Peyer's patch (tissue), 4 donors: ENCODE measurements around the gene AGR2. TPM values are rescaled to one million over a fixed set of nuclear protein-coding genes. Genes with fewer than 3 reads are reported as not detected.
"Not testable (repeated sequence)": the region's sequence is repeated elsewhere in the genome, so short reads cannot be mapped to it uniquely, and the experiment has no call there.

ENCODE experiments used
- DNase-seq, 3 donors: peaks; one replicate each; pipeline ENCODE4 v3.0.0-alpha.2; 2017 to 2019
- H3K27ac ChIP-seq, 4 donors: fragments of 200-600 bp; sonication (generic); one replicate each; pipeline ENCODE4 v1.5.1; 2016 to 2019
- H3K27me3 ChIP-seq, 2 donors: fragments of 200-600 bp; sonication (generic); one replicate each; pipeline ENCODE4 v1.5.1; 2019
- H3K36me3 ChIP-seq, 3 donors: fragments of 200-600 bp; sonication (generic); one replicate each; pipeline ENCODE4 v1.5.1; 2016 to 2019
- H3K4me1 ChIP-seq, 4 donors: fragments of 200-600 bp; sonication (generic); one replicate each; pipeline ENCODE4 v1.5.1; 2016 to 2019
- H3K4me3 ChIP-seq, 4 donors: fragments of 200-600 bp; sonication (generic); 1 replicate in 3 of 4; 2 replicates in 1 of 4; pipeline ENCODE4 v1.5.1; 2016 to 2019; ENCODE audit warnings: mild to moderate bottlenecking in 1 of 4
- H3K9me3 ChIP-seq, 4 donors: fragments of 200-600 bp; sonication (generic); one replicate each; pipeline ENCODE4 v1.5.1; 2016 to 2019; ENCODE audit warnings: mild to moderate bottlenecking in 1 of 4
- POLR2A ChIP-seq, 2 donors: fragments of 450-650 bp; IDR thresholded peaks; one replicate each; pipeline ENCODE4 v1.5.1; 2017; ENCODE audit warnings: antibody characterized with exemption in 2 of 2, mild to moderate bottlenecking in 2 of 2, moderate library complexity in 2 of 2
- total RNA-seq, 4 donors: library from RNA; depleted of rRNA; stranded (reverse); fragments of >200 nt; gene quantifications; one replicate each; pipeline ENCODE4 v1.1.0, GENCODE V29; 2016
- TF ChIP-seq, protein P1 (sequence below), 6 experiments: fragments of 450-650 bp in 4 of 6; fragments of 200-600 bp in 2 of 6; sonication (generic) in 1 of 6; IDR thresholded peaks; one replicate each; pipeline ENCODE4 v1.5.1; 2017 to 2019; ENCODE audit warnings: antibody characterized with exemption in 6 of 6, mild to moderate bottlenecking in 3 of 6, moderate library complexity in 1 of 6

The AGR2 gene
- total RNA-seq, 4 donors from 2014 or later: 49.5 to 282 (median 252) TPM

DNA sequence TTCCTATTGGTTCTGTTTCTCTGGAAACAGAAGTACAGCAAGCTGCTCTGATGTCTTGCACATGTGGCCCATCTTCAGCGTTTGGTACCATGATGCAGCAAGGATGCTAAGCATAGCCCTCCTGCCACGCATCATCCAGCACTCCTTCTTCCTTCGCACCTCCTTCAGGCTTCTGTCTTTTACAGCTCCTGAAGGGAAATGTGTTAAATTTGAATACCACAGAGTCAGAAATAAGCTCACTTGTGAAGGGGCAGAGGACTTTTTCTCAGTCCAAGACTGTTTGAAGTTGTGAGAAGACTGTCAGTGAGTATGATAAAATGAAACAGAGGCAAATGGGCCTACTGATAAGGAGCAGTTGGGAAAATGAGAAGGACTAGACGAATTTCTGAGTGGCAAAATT lies 30.5 kb downstream of the AGR2 start:
- Histone ChIP-seq H3K27me3 (no peaks in the 10 kb centered on the region), H3K9me3 (no peaks in the 10 kb centered on the region), H3K4me3 (no peak overlapping the region), H3K4me1 (no peaks in the 10 kb centered on the region), H3K27ac (no peak overlapping the region), H3K36me3 (no peaks in the 10 kb centered on the region)
- DNase-seq: no peak
- TF ChIP-seq, protein P1, sequence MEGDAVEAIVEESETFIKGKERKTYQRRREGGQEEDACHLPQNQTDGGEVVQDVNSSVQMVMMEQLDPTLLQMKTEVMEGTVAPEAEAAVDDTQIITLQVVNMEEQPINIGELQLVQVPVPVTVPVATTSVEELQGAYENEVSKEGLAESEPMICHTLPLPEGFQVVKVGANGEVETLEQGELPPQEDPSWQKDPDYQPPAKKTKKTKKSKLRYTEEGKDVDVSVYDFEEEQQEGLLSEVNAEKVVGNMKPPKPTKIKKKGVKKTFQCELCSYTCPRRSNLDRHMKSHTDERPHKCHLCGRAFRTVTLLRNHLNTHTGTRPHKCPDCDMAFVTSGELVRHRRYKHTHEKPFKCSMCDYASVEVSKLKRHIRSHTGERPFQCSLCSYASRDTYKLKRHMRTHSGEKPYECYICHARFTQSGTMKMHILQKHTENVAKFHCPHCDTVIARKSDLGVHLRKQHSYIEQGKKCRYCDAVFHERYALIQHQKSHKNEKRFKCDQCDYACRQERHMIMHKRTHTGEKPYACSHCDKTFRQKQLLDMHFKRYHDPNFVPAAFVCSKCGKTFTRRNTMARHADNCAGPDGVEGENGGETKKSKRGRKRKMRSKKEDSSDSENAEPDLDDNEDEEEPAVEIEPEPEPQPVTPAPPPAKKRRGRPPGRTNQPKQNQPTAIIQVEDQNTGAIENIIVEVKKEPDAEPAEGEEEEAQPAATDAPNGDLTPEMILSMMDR (IDR thresholded peaks at IDR 0.05): no peak
- TF ChIP-seq POLR2A (IDR thresholded peaks at IDR 0.05): no peak

DNA sequence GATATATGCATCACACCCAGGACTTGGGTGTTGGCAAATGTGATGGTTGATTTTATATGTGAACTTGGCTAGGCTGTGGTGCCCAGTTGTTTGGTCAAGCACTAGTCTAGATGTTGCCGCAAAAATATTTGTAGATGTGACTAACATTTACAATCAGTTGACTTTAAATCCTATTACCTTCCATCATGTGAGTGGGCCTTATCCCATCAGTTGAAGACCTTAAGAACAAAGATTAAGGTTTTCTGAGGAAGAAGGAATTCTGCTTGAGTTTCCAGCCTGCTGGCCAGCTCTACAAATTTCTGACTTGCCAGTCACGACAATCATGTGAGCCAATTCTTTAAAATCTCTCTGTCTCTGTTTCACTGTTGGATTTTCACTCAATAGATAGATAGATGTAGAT lies 30.9 kb downstream of the AGR2 start:
- TF ChIP-seq, protein P1 (IDR thresholded peaks at IDR 0.05): no peak
- TF ChIP-seq POLR2A (IDR thresholded peaks at IDR 0.05): no peak
- Histone ChIP-seq H3K4me1 (no peaks in the 10 kb centered on the region), H3K27me3 (no peaks in the 10 kb centered on the region), H3K9me3 (no peaks in the 10 kb centered on the region), H3K4me3 (no peak overlapping the region), H3K36me3 (no peaks in the 10 kb centered on the region), H3K27ac (no peak overlapping the region)
- no peak for DNase-seq

DNA sequence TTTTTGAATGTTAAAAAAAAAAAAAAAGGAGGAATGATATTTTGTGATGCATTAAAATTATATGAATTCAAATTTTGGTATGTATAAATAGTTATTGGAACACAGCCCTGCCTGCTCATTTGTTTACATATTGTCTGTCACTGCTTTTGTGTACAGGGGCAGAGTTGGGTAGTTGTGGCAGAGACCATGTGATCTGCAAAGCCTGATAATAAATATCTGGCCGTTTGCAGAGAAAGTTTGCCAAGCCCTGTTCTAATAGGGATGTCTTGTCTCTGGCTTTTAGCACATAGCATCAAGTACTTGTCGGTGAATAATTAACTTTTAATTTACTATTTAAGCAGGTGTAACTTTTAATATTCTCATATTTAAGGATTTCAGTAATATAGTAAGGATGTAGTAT lies 31.5 kb downstream of the AGR2 start:
- Histone ChIP-seq H3K4me1 (no peaks in the 10 kb centered on the region), H3K27ac (no peak overlapping the region), H3K4me3 (no peak overlapping the region), H3K9me3 (no peaks in the 10 kb centered on the region), H3K27me3 (no peaks in the 10 kb centered on the region), H3K36me3 (no peaks in the 10 kb centered on the region)
- TF ChIP-seq, protein P1 (IDR thresholded peaks at IDR 0.05): no peak
- no peak for TF ChIP-seq POLR2A (IDR thresholded peaks at IDR 0.05)
- DNase-seq: no peak

DNA sequence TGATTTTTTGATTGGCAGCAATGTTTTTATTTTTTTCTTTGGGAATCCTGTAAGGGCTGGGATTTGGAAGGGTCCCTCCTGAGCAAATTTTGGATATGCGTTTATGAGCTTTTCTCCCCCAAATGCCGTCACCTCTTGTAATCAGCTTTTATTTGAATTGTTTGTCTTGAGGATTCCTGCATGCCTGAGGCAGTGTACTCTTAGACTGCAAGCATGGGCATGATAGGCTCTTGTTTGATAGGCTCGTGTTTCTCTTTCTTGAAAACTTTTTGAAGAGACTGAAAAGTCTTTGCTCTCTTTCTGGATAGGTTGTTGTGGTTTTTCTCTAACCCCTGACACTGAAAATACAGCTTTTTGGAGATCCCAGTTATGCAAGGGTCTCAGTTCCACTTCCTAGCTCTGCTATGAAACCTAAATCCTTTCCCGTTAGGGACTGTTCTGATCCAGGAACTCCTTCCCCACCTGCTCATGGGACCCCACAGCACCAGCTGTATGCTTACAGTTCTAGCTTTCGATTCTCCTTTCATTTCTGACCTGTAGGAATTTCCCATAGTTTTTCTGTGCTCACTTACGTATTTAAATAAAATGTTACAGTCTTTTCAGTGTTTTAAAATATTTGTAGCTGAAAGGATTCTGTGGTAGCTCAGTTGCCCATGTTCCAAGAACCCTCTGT lies 34.0 kb downstream of the AGR2 start:
- no peaks in the 10 kb centered on the region for H3K27me3 ChIP-seq
- TF ChIP-seq, protein P1 (IDR thresholded peaks at IDR 0.05): no peak
- no peak for TF ChIP-seq POLR2A (IDR thresholded peaks at IDR 0.05)
- H3K36me3 ChIP-seq: no peaks in the 10 kb centered on the region
- H3K27ac ChIP-seq: no peak overlapping the region
- no peaks in the 10 kb centered on the region for H3K4me1 ChIP-seq
- H3K4me3 ChIP-seq: no peak overlapping the region
- no peak for DNase-seq
- no peaks in the 10 kb centered on the region for H3K9me3 ChIP-seq

DNA sequence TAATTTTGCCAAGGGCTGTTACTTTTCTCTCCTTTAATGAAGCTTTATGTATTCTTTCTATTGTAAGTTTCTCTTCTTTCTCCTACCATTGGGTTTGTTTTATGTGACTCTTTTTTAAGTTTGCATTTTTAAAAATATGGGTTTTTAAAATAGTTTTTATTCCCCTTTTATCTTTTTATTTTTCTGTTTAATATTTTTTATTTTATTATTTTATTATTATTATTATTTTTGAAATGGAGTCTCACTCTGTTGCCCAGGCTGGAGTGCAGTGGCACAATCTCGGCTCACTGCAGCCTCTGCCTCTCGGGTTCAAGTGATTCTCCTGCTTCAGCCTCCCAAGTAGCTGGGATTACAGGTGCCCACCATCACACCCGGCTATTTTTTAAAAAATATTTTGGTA lies 34.8 kb downstream of the AGR2 start:
- not testable (repeated sequence) for H3K36me3 ChIP-seq, H3K9me3 ChIP-seq, DNase-seq, H3K27me3 ChIP-seq, H3K4me1 ChIP-seq, H3K27ac ChIP-seq, H3K4me3 ChIP-seq

DNA sequence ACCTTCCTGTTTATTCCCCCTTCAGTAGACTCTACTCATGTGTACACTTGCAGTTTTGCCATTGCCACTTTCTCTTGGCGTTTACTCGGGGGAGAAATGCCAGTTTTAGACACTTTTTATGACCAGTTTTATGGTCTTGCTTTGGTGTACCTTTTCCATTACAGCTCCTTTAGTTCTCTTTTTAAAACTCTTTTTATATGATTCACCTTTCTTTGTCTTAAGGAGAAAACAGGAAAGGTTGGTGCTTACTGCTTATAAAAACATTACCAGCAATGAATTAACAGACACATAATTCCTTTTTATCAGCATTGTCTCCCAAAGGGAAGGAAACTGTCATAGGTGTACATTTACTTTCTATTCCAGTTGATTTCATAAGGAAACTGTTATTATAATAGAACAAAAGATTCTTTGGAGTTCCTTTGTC lies 39.4 kb downstream of the AGR2 start:
- TF ChIP-seq POLR2A (IDR thresholded peaks at IDR 0.05): no peak
- TF ChIP-seq, protein P1 (IDR thresholded peaks at IDR 0.05): no peak
- H3K9me3 ChIP-seq: no peaks in the 10 kb centered on the region
- H3K27me3 ChIP-seq: no peaks in the 10 kb centered on the region
- no peaks in the 10 kb centered on the region for H3K36me3 ChIP-seq
- no peaks in the 10 kb centered on the region for H3K4me1 ChIP-seq
- H3K27ac ChIP-seq: no peak overlapping the region
- no peak overlapping the region for H3K4me3 ChIP-seq
- no peak for DNase-seq
